ENCODE measurements around the gene VAV1. TPM values are rescaled to one million over a fixed set of nuclear protein-coding genes. Genes with fewer than 3 reads are reported as not detected.

The VAV1 gene
- total and polyA plus RNA-seq, 2 of the 8 experiments (the other 6 are each of a cell fraction or from before 2014, with no cell fraction given), result 0.21 to 0.22 TPM

DNA sequence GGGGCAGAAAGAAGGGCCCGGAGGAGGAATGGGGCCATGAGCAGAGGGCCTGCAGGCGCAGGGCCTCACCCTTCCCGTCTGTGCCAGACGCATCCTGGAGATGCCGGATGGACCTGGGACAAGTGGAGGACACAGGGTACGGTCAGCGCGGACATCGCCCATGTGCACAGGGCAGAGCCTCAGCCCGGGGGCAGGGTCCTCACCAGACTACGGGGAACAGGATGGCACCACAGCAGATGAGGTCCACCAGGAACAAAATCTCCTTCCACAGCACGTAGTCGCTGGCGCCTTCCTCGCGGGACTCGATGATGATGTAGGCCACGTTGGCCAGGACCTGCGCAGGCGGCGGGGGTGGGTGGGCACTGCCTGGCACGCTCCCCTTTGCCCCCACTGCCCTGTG lies 40.7 kb upstream of the VAV1 start (continued):
- TF ChIP-seq TEAD4 (IDR thresholded peaks at IDR 0.05; ENCODE audit: low read depth, low read length) (no peak), POLR2AphosphoS5 (IDR thresholded peaks at IDR 0.05; ENCODE audit: low read depth, low read length) (no peak), JUND (IDR thresholded peaks at IDR 0.05; ENCODE audit: low read length) (no peak), ASH2L (IDR thresholded peaks at IDR 0.05; ENCODE audit: low read length) (no peak), GTF2F1 (IDR thresholded peaks at IDR 0.05; ENCODE audit: borderline replicate concordance, low read depth, low read length) (no peak), TAF7 (optimal IDR thresholded peaks at IDR 0.05; ENCODE audit: borderline replicate concordance, low read depth, low read length) (no peak)
- TF ChIP-seq, protein P1, sequence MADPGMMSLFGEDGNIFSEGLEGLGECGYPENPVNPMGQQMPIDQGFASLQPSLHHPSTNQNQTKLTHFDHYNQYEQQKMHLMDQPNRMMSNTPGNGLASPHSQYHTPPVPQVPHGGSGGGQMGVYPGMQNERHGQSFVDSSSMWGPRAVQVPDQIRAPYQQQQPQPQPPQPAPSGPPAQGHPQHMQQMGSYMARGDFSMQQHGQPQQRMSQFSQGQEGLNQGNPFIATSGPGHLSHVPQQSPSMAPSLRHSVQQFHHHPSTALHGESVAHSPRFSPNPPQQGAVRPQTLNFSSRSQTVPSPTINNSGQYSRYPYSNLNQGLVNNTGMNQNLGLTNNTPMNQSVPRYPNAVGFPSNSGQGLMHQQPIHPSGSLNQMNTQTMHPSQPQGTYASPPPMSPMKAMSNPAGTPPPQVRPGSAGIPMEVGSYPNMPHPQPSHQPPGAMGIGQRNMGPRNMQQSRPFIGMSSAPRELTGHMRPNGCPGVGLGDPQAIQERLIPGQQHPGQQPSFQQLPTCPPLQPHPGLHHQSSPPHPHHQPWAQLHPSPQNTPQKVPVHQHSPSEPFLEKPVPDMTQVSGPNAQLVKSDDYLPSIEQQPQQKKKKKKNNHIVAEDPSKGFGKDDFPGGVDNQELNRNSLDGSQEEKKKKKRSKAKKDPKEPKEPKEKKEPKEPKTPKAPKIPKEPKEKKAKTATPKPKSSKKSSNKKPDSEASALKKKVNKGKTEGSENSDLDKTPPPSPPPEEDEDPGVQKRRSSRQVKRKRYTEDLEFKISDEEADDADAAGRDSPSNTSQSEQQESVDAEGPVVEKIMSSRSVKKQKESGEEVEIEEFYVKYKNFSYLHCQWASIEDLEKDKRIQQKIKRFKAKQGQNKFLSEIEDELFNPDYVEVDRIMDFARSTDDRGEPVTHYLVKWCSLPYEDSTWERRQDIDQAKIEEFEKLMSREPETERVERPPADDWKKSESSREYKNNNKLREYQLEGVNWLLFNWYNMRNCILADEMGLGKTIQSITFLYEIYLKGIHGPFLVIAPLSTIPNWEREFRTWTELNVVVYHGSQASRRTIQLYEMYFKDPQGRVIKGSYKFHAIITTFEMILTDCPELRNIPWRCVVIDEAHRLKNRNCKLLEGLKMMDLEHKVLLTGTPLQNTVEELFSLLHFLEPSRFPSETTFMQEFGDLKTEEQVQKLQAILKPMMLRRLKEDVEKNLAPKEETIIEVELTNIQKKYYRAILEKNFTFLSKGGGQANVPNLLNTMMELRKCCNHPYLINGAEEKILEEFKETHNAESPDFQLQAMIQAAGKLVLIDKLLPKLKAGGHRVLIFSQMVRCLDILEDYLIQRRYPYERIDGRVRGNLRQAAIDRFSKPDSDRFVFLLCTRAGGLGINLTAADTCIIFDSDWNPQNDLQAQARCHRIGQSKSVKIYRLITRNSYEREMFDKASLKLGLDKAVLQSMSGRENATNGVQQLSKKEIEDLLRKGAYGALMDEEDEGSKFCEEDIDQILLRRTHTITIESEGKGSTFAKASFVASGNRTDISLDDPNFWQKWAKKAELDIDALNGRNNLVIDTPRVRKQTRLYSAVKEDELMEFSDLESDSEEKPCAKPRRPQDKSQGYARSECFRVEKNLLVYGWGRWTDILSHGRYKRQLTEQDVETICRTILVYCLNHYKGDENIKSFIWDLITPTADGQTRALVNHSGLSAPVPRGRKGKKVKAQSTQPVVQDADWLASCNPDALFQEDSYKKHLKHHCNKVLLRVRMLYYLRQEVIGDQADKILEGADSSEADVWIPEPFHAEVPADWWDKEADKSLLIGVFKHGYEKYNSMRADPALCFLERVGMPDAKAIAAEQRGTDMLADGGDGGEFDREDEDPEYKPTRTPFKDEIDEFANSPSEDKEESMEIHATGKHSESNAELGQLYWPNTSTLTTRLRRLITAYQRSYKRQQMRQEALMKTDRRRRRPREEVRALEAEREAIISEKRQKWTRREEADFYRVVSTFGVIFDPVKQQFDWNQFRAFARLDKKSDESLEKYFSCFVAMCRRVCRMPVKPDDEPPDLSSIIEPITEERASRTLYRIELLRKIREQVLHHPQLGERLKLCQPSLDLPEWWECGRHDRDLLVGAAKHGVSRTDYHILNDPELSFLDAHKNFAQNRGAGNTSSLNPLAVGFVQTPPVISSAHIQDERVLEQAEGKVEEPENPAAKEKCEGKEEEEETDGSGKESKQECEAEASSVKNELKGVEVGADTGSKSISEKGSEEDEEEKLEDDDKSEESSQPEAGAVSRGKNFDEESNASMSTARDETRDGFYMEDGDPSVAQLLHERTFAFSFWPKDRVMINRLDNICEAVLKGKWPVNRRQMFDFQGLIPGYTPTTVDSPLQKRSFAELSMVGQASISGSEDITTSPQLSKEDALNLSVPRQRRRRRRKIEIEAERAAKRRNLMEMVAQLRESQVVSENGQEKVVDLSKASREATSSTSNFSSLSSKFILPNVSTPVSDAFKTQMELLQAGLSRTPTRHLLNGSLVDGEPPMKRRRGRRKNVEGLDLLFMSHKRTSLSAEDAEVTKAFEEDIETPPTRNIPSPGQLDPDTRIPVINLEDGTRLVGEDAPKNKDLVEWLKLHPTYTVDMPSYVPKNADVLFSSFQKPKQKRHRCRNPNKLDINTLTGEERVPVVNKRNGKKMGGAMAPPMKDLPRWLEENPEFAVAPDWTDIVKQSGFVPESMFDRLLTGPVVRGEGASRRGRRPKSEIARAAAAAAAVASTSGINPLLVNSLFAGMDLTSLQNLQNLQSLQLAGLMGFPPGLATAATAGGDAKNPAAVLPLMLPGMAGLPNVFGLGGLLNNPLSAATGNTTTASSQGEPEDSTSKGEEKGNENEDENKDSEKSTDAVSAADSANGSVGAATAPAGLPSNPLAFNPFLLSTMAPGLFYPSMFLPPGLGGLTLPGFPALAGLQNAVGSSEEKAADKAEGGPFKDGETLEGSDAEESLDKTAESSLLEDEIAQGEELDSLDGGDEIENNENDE (IDR thresholded peaks at IDR 0.05; ENCODE audit: insufficient replicate concordance, low read length), result no peak

All from H1 (cell line).